ENCODE measurements around the gene CPPED1. TPM values are rescaled to one million over a fixed set of nuclear protein-coding genes. Genes with fewer than 3 reads are reported as not detected.

The CPPED1 gene
- total RNA-seq, 1 experiment from 2014 or later: 7.7 TPM

- Histone ChIP-seq H3K79me2 (ENCODE audit: low read length) (no peaks in the 10 kb centered on the region), H3K36me3 (ENCODE audit: low read depth, low read length) (no peaks in the 10 kb centered on the region), H3F3A (ENCODE audit: low read length, unreplicated experiment) (no peaks in the 10 kb centered on the region), H3K27me3 (ENCODE audit: low read length) (no peaks in the 10 kb centered on the region), H3K9me3 (ENCODE audit: low read length) (no peaks in the 10 kb centered on the region), H3K4me3 (ENCODE audit: low read length) (no peak overlapping the region), H3K9me2 (replicated peaks; ENCODE audit: low read length) (no peaks in the 10 kb centered on the region), H3K27ac (ENCODE audit: low read length) (no peak overlapping the region), H3K4me2 (ENCODE audit: low read length) (no peak overlapping the region), H3K4me1 (ENCODE audit: insufficient read depth, low read length) (peaks cover 10% of the 10 kb centered on the region), H3K9ac (ENCODE audit: low read length) (no peak overlapping the region), H4K20me1 (ENCODE audit: low read length) (no peaks in the 10 kb centered on the region), H2AFZ (ENCODE audit: low read length) (no peak overlapping the region)
- POLR2A ChIA-PET (ENCODE audit: unreplicated experiment): no interaction called here
- no peak for ATAC-seq
- intact Hi-C loops (cut with micrococcal nuclease): no loop called here
- DNase-seq: no peak
- CTCF ChIA-PET: interaction anchor here (0.6 kb wide), 1 partner anchor 742 kb away, joined by 3 read pairs; no protein-coding TSS in a partner anchor
- no TSS peak for BruUV-seq (replicated peaks)
- TF ChIP-seq EZH2phosphoT487 (IDR thresholded peaks at IDR 0.05; ENCODE audit: borderline replicate concordance, low read length) (no peak), EZH2 (IDR thresholded peaks at IDR 0.05; ENCODE audit: low read length, unreplicated experiment) (no peak)
- TF ChIP-seq, protein P1, sequence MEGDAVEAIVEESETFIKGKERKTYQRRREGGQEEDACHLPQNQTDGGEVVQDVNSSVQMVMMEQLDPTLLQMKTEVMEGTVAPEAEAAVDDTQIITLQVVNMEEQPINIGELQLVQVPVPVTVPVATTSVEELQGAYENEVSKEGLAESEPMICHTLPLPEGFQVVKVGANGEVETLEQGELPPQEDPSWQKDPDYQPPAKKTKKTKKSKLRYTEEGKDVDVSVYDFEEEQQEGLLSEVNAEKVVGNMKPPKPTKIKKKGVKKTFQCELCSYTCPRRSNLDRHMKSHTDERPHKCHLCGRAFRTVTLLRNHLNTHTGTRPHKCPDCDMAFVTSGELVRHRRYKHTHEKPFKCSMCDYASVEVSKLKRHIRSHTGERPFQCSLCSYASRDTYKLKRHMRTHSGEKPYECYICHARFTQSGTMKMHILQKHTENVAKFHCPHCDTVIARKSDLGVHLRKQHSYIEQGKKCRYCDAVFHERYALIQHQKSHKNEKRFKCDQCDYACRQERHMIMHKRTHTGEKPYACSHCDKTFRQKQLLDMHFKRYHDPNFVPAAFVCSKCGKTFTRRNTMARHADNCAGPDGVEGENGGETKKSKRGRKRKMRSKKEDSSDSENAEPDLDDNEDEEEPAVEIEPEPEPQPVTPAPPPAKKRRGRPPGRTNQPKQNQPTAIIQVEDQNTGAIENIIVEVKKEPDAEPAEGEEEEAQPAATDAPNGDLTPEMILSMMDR (conservative IDR thresholded peaks at IDR 0.05; ENCODE audit: low read depth, low read length): no peak
Observed at GRCh38 chr16:12837291-12837690, 33.6 kb upstream of the CPPED1 start.

- Histone ChIP-seq H3F3A (ENCODE audit: low read length, unreplicated experiment) (no peaks in the 10 kb centered on the region), H3K4me2 (ENCODE audit: low read length) (peak overlapping the region; percentile 72), H3K9ac (ENCODE audit: low read length) (no peak overlapping the region), H3K9me3 (ENCODE audit: low read length) (no peaks in the 10 kb centered on the region), H4K20me1 (ENCODE audit: low read length) (no peaks in the 10 kb centered on the region), H3K9me2 (replicated peaks; ENCODE audit: low read length) (no peaks in the 10 kb centered on the region), H3K27ac (ENCODE audit: low read length) (peak overlapping the region; percentile 71), H3K27me3 (ENCODE audit: low read length) (no peaks in the 10 kb centered on the region), H3K79me2 (ENCODE audit: low read length) (no peaks in the 10 kb centered on the region), H3K36me3 (ENCODE audit: low read depth, low read length) (no peaks in the 10 kb centered on the region), H3K4me3 (ENCODE audit: low read length) (no peak overlapping the region; the same call in 1 of the 2 replicates), H3K4me1 (ENCODE audit: insufficient read depth, low read length) (peaks cover 10% of the 10 kb centered on the region), H2AFZ (ENCODE audit: low read length) (peak overlapping the region; percentile 50)
- peak; percentile 71 for DNase-seq
- ATAC-seq: peak; percentile 93
- ChIA-PET POLR2A (ENCODE audit: unreplicated experiment) (no interaction called here), CTCF (no interaction called here)
- intact Hi-C loops (cut with micrococcal nuclease): no loop called here
- TF ChIP-seq, protein P1 (conservative IDR thresholded peaks at IDR 0.05; ENCODE audit: low read depth, low read length): no peak
- TF ChIP-seq EZH2phosphoT487 (IDR thresholded peaks at IDR 0.05; ENCODE audit: borderline replicate concordance, low read length): no peak
- TF ChIP-seq EZH2 (IDR thresholded peaks at IDR 0.05; ENCODE audit: low read length, unreplicated experiment): no peak
- BruUV-seq (replicated peaks): no TSS peak
Observed at GRCh38 chr16:12833926-12834325, 30.2 kb upstream of the CPPED1 start.

DNA sequence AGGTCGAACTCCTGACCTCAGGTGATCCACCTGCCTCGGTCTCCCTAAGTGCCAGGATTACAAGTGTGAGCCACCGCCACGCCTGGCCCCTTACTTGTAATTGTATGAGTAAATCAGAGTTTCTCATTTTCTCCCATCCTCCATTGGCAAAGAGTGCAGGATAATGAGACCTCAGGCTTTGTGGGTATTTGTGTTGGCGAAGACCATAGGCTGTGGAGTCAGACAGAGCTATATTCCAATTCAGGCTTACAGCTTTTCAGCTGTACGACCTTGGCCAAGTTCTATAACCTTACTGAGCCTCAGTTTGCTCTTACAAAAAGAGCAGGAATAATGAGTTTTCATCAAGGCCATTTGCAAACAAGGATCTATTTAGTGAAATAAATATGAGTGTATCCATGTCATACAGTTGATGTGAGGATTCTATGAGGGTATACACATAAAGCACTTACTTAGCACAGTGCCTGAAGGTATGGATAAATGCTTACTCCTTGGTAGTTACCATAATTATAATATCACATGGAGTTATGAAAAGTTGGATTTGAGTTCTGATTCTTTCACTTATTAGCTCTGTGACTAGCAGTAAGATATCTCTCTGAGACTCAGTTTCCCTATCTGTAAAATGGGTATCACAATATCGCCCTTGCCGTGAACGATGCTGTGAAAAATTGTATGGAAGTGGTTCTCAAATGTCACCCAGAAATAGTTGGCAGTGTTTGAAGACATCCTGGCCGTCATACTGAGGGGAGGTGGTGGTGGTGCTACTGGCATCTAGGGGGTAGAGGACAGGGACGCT, 25.6 kb upstream of the CPPED1 start:
- CTCF ChIA-PET: no interaction called here

More for the DNA sequence above, 25.6 kb upstream of the CPPED1 start:
- POLR2A ChIA-PET (ENCODE audit: unreplicated experiment): interaction anchor here (0.6 kb wide), 1 partner anchor 135 kb away, joined by 6 read pairs; no protein-coding TSS in a partner anchor
- H3K4me2 ChIP-seq (ENCODE audit: low read length): no peak overlapping the region
- DNase-seq (no peak), ATAC-seq (no peak)
- TF ChIP-seq, protein P1 (conservative IDR thresholded peaks at IDR 0.05; ENCODE audit: low read depth, low read length): no peak
- TF ChIP-seq EZH2 (IDR thresholded peaks at IDR 0.05; ENCODE audit: low read length, unreplicated experiment) (no peak), EZH2phosphoT487 (IDR thresholded peaks at IDR 0.05; ENCODE audit: borderline replicate concordance, low read length) (no peak)
- H2AFZ ChIP-seq (ENCODE audit: low read length): no peak overlapping the region
- H3K27me3 ChIP-seq (ENCODE audit: low read length): no peaks in the 10 kb centered on the region
- H3K9me2 ChIP-seq (replicated peaks; ENCODE audit: low read length): no peaks in the 10 kb centered on the region
- BruUV-seq (replicated peaks): no TSS peak
- no peaks in the 10 kb centered on the region for H3K36me3 ChIP-seq (ENCODE audit: low read depth, low read length)
- no peak overlapping the region for H3K9ac ChIP-seq (ENCODE audit: low read length)
- no peaks in the 10 kb centered on the region for H3K9me3 ChIP-seq (ENCODE audit: low read length)
- peaks cover 9% of the 10 kb centered on the region for H3K4me1 ChIP-seq (ENCODE audit: insufficient read depth, low read length)
- no peak overlapping the region for H3K27ac ChIP-seq (ENCODE audit: low read length)
- intact Hi-C loops (cut with micrococcal nuclease): no loop called here
- no peaks in the 10 kb centered on the region for H3K79me2 ChIP-seq (ENCODE audit: low read length)
- no peak overlapping the region for H3K4me3 ChIP-seq (ENCODE audit: low read length)
- no peaks in the 10 kb centered on the region for H4K20me1 ChIP-seq (ENCODE audit: low read length)
- H3F3A ChIP-seq (ENCODE audit: low read length, unreplicated experiment): no peaks in the 10 kb centered on the region
